DOHH2 (cell line): ENCODE results near the gene CACNA2D3.

Source experiments
- H3F3A ChIP-seq: fragments of 200-600 bp; sonication (generic), shearing (Covaris generic); 2 replicates; pipeline ENCODE4 v1.6.0; 2016; ENCODE audit warnings: antibody characterized with exemption, mild to moderate bottlenecking; ENCODE audit not compliant: control insufficient read depth, insufficient read depth
- H3K27ac ChIP-seq: fragments of 200-600 bp; sonication (generic); 2 replicates; pipeline ENCODE4 v1.5.1; 2014; ENCODE audit warnings: low read depth, mild to moderate bottlenecking, low read length, moderate library complexity
- H3K27me3 ChIP-seq: fragments of 200-600 bp; sonication (generic); 2 replicates; pipeline ENCODE4 v1.6.1; 2014; ENCODE audit warnings: mild to moderate bottlenecking, low read length, mixed read lengths; ENCODE audit not compliant: control insufficient read depth
- H3K36me3 ChIP-seq: fragments of 200-600 bp; sonication (generic); 2 replicates; pipeline ENCODE4 v1.6.1; 2014; ENCODE audit warnings: mild to moderate bottlenecking, low read length, moderate library complexity, mixed read lengths; ENCODE audit not compliant: control insufficient read depth
- H3K4me1 ChIP-seq: fragments of 200-600 bp; sonication (generic); 2 replicates; pipeline ENCODE4 v1.6.1; 2014; ENCODE audit warnings: mild to moderate bottlenecking, low read length, mixed read lengths; ENCODE audit not compliant: control insufficient read depth
- H3K4me2 ChIP-seq: fragments of 200-600 bp; sonication (generic); 2 replicates; pipeline ENCODE4 v1.6.0; 2014; ENCODE audit warnings: mild to moderate bottlenecking, low read length, moderate library complexity
- H3K4me3 ChIP-seq: fragments of 200-600 bp; sonication (generic); 2 replicates; pipeline ENCODE4 v1.5.1; 2014; ENCODE audit warnings: mild to moderate bottlenecking, low read length, mixed read lengths
- H3K79me2 ChIP-seq: fragments of 200-600 bp; sonication (generic); 2 replicates; pipeline ENCODE4 v1.6.1; 2014; ENCODE audit warnings: mild to moderate bottlenecking, low read length, mixed read lengths; ENCODE audit not compliant: control insufficient read depth
- H3K9me2 ChIP-seq: fragments of 200-600 bp; sonication (generic); replicated peaks from 2 replicates; pipeline ENCODE4 v1.6.1; 2014; ENCODE audit warnings: mild to moderate bottlenecking, low read length, mixed read lengths; ENCODE audit not compliant: control insufficient read depth
- H3K9me3 ChIP-seq: fragments of 200-600 bp; sonication (generic); 2 replicates; pipeline ENCODE4 v1.6.1; 2014; ENCODE audit warnings: antibody characterized with exemption, low read length, mixed read lengths; ENCODE audit not compliant: control insufficient read depth, insufficient read depth
- H4K20me1 ChIP-seq: fragments of 200-600 bp; sonication (generic); 2 replicates; pipeline ENCODE4 v1.6.0; 2014; ENCODE audit warnings: low read depth, mild to moderate bottlenecking, antibody characterized with exemption, low read length, moderate library complexity; ENCODE audit not compliant: control insufficient read depth, insufficient read depth
- EZH2phosphoT487 ChIP-seq: fragments of 200-600 bp; sonication (generic); IDR thresholded peaks from 2 replicates; pipeline ENCODE4 v1.6.1; 2017; ENCODE audit warnings: borderline replicate concordance, mild to moderate bottlenecking, antibody characterized with exemption, low read length, moderate library complexity, mixed read lengths
- TF ChIP-seq, protein P1 (sequence below): fragments of 200-600 bp; sonication (generic); IDR thresholded peaks from one replicate; pipeline ENCODE4 v1.5.1; 2014; ENCODE audit warnings: antibody characterized with exemption, mild to moderate bottlenecking, low read depth, low read length; ENCODE audit not compliant: poor library complexity, severe bottlenecking

Gene CACNA2D3

DNA sequence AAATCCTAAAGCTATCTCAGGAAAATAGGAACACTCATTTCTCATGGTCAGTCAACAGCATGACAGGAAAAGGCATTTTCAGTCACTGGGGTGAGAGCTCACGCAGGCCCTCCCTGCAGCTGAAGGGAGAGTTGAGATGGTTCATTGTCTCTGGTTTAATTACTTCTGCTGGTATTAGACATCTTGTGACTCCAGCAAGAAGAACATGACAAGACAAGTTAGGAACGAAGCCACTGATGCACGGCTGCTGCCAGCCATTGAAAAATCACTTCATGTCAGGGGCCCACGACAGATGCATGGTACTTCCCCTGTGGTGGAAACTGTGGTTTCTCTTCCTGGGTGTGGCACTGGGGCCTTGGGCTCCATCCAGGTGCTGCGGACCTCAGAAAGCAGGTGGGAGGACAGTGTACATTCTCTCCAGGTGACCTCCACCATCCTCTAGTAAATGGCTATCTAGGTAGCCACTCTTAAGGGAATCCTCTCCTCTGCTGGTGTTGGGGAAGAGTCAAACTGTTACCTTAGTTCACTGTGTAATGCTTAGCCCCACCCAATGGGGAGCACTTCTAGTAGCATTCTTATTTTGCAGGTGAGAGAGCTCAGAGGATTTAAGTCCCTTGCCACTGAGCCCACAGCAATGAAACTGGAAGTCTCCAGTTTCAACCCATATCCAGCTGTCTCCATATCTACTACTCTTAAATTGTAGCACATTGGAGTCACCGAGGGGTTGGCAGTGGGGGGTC is 531.3 kb downstream of the CACNA2D3 start:
- Histone ChIP-seq H3K9me2 (no peaks in the 10 kb centered on the region), H3K4me3 (no peak overlapping the region), H3K27me3 (no peaks in the 10 kb centered on the region), H3K79me2 (no peaks in the 10 kb centered on the region), H3F3A (no peaks in the 10 kb centered on the region), H4K20me1 (no peaks in the 10 kb centered on the region), H3K4me1 (no peaks in the 10 kb centered on the region), H3K9me3 (no peaks in the 10 kb centered on the region; the same call in 1 of the 2 replicates), H3K36me3 (no peaks in the 10 kb centered on the region), H3K27ac (no peak overlapping the region), H3K4me2 (no peak overlapping the region)
- TF ChIP-seq EZH2phosphoT487, result no peak
- TF ChIP-seq, protein P1, sequence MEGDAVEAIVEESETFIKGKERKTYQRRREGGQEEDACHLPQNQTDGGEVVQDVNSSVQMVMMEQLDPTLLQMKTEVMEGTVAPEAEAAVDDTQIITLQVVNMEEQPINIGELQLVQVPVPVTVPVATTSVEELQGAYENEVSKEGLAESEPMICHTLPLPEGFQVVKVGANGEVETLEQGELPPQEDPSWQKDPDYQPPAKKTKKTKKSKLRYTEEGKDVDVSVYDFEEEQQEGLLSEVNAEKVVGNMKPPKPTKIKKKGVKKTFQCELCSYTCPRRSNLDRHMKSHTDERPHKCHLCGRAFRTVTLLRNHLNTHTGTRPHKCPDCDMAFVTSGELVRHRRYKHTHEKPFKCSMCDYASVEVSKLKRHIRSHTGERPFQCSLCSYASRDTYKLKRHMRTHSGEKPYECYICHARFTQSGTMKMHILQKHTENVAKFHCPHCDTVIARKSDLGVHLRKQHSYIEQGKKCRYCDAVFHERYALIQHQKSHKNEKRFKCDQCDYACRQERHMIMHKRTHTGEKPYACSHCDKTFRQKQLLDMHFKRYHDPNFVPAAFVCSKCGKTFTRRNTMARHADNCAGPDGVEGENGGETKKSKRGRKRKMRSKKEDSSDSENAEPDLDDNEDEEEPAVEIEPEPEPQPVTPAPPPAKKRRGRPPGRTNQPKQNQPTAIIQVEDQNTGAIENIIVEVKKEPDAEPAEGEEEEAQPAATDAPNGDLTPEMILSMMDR, result no peak

- H4K20me1 ChIP-seq, result no peaks in the 10 kb centered on the region
- no peak overlapping the region for H3K4me3 ChIP-seq
- no peaks in the 10 kb centered on the region for H3K27me3 ChIP-seq
- no peaks in the 10 kb centered on the region for H3F3A ChIP-seq
- H3K4me1 ChIP-seq, result no peaks in the 10 kb centered on the region
- TF ChIP-seq EZH2phosphoT487, result no peak
- TF ChIP-seq, protein P1, result no peak
- H3K27ac ChIP-seq, result no peak overlapping the region
- no peaks in the 10 kb centered on the region for H3K79me2 ChIP-seq
- H3K9me3 ChIP-seq, result no peaks in the 10 kb centered on the region; the same call in 1 of the 2 replicates
- no peaks in the 10 kb centered on the region for H3K9me2 ChIP-seq
- no peak overlapping the region for H3K4me2 ChIP-seq
- H3K36me3 ChIP-seq, result no peaks in the 10 kb centered on the region
Observed at GRCh38 chr3:54654776-54655175, 532.4 kb downstream of the CACNA2D3 start.

- no peaks in the 10 kb centered on the region for H3F3A ChIP-seq
- H3K9me2 ChIP-seq, result no peaks in the 10 kb centered on the region
- no peak overlapping the region for H3K4me3 ChIP-seq
- H3K27me3 ChIP-seq, result no peaks in the 10 kb centered on the region
- H3K36me3 ChIP-seq, result no peaks in the 10 kb centered on the region
- no peaks in the 10 kb centered on the region; the same call in 1 of the 2 replicates for H3K9me3 ChIP-seq
- TF ChIP-seq, protein P1, result no peak
- TF ChIP-seq EZH2phosphoT487, result no peak
- no peaks in the 10 kb centered on the region for H3K79me2 ChIP-seq
- H3K4me2 ChIP-seq, result no peak overlapping the region
- no peaks in the 10 kb centered on the region for H3K4me1 ChIP-seq
- no peaks in the 10 kb centered on the region for H4K20me1 ChIP-seq
- no peak overlapping the region for H3K27ac ChIP-seq
Observed at GRCh38 chr3:54659347-54659746, 537.0 kb downstream of the CACNA2D3 start.
